Stimulated activated CD4-positive, alpha-beta T cell treated with anti-CD3 and anti-CD28 coated beads, TNF-alpha, amount 100 ng/mL, for 1 hour (primary cell): ENCODE data around the gene GARS1.
"Not testable (repeated sequence)": the region's sequence is repeated elsewhere in the genome, so short reads cannot be mapped to it uniquely, and the experiment has no call there.

Experiments used
- DNase-seq, 3 donors: peaks; one replicate each; pipeline ENCODE4 v3.0.0-alpha.2; 2020; ENCODE audit warnings: low read depth in 3 of 3, low spot score in 1 of 3

The GARS1 gene, protein sequence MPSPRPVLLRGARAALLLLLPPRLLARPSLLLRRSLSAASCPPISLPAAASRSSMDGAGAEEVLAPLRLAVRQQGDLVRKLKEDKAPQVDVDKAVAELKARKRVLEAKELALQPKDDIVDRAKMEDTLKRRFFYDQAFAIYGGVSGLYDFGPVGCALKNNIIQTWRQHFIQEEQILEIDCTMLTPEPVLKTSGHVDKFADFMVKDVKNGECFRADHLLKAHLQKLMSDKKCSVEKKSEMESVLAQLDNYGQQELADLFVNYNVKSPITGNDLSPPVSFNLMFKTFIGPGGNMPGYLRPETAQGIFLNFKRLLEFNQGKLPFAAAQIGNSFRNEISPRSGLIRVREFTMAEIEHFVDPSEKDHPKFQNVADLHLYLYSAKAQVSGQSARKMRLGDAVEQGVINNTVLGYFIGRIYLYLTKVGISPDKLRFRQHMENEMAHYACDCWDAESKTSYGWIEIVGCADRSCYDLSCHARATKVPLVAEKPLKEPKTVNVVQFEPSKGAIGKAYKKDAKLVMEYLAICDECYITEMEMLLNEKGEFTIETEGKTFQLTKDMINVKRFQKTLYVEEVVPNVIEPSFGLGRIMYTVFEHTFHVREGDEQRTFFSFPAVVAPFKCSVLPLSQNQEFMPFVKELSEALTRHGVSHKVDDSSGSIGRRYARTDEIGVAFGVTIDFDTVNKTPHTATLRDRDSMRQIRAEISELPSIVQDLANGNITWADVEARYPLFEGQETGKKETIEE

DNA sequence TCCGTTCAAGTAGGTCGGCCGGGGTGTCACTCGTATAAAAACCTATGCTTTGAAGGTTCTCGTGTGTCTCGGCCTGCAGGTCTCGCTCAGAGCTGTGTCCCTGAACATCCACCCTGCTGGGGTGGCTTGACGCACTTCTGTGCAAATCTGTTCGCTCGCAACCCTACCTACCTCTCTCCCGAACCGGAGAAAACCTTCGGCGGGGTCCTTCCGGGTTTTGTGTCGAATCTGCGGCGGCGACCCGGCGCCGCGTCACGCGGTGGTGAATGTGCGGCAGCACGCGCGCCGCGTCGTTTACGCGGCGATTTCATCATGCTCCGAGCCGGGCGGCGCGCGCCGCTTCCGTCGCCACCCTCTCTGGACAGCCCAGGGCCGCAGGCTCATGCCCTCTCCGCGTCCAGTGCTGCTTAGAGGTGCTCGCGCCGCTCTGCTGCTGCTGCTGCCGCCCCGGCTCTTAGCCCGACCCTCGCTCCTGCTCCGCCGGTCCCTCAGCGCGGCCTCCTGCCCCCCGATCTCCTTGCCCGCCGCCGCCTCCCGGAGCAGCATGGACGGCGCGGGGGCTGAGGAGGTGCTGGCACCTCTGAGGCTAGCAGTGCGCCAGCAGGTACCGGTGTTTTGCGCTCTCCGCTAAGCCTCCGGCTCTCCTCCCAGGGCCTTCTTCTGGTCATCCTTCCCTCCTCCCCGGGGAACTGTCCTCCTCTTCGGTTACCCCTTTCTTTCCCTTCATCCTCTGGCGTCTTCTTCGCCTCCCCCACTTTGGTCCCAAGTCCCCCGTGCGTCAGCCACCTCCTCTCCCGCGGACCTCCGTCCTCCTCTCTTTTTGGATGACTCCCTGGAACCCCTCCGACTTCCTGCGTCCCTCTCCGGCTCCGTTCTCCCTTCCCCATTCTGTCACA, at the start of gene GARS1:
Gene GARS1 (plus strand): TSS at position 339 of the 896 bp plus-strand sequence. CDS start 44 bp downstream, at position 383.
- DNase-seq, result peak; percentile 73 to 84 (median 77)

DNA sequence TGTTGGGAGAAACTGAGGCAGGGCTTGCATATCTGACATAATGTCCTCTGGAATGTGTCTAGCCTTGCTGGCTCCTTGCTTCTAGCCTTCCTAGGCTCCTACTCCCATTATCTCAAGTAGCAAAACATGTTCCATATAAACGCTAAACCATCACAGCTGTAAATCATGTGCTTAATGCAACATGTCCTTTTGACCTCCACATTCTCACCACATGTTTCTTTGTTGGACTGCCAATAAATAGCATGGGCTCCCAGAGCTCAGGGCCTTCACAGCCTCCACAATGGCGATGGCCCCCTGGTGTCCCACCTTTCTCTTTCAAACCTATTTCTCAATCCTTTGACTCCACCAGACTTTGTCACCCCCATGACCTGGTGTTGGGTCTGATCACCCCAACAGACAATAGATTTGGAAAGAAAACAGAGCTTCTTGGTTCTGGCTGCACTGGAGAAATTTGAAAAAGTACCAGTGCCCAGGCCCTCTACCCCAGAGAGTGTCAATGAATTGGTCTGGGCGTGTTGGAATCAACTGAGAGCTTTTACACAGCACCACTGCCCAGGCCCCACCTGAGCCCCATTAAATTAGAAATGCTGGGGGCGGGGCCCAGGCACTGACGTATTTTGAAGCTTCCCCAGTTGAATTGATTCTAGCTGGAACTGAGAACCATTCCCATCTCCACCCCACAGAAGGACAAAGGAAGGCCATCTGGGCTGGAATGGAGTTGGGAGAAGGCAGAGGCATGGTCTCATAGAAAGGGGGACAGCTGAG, 48.7 kb upstream of the GARS1 start:
- no peak for DNase-seq

DNA sequence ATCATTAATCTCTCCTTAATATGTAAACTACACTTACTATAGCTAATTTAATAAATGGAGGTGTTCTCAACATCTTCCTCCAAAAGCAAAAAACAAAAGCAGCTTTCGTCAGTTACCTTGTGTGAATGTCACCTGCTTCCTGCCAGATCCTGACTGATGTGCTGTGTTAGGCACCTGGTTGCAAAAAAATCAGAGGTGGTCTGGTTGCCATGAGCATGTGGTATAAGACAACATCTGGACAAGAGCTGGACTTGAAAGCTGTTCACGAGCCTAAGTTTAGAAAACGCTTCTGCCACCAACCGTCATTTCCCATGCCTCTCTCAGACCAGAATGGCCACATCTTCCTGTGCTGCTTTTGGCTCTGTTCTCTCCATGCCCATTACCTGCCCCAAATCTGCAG, 48.1 kb upstream of the GARS1 start:
- DNase-seq, result no peak

DNA sequence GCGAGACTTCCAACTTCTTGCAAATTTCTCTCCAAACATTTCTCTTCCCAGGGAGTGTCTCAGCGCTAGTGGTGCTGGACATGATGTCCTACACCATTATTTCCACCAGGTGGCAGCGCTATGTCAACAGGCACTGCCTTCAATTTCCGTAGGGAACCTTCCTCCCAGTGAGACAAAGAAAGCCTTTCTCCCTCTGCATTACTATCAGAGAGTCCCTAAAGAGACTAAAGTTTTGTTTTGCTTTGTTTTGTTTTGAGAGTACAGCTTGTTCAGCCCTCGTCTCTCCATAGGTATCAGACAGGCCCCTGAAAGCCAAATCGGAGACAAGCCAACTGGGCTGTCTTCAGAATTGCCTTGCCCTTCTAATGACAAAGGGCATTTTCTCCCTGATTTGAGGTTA, 45.8 kb upstream of the GARS1 start:
- peak in 1 of 3 donors; percentile 5 for DNase-seq

DNA sequence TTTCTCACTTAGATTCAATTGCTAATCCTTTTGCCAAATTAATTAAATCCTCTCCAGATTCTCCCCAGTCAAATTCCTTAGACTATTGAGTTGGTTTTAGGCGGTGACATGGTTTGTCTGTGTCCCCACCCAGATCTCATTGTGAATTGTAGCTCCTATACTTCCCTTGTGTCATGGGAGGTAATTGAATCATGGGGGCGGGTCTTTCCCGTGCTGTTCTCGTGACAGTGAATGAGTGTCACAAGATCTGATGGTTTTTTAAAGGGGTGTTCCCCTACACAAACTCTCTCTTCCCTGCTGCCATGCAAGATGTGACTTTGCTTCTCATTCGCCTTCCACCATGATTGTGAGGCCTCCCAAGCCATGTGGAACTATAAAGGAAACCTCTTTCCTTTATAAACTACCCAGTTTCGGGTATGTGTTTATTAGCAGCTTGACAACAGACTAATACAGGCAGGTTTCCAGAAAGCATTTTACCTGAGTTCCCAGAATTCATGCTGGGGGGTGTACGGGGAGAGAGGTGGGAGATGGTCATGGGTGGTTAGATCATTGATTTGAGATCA, 44.7 kb upstream of the GARS1 start:
- no peak for DNase-seq

DNA sequence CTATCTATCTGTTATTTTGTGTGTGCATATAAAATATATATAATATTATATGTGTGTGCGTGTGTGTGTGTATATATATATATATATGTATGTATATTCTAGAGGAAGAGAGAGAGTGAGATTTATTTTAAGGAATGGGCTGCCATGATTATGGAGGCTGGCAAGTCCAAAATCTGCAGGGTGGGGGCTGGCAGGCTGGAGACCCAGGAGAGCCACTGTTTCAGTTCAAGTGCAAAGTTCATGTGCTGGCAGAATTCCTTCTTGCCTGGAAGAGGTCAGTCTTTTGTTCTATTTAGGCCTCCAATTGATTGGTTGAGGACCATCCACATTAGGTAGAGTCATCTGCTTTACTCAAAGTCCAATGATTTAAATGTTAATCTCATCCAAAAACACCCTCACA, 42.3 kb upstream of the GARS1 start:
- DNase-seq, result no peak

DNA sequence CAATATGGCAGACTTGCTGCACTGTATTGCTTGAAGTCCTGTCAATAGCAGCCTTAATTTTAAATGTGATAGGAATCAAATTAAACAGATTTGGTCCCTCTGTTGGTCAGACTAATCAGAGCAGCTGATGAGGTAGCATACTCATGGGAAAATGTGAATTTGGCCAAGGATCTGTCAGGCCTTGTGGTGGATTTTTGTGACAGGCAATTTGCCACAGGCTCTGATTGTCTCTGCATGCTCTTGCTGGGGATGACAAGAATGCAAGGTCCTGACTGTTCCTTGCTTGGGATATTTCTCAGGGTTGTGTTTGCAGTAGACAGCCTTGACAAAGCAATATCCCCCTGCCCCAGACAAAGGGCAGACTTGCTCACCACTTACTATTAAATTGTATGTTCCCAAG, 41.5 kb upstream of the GARS1 start:
- no peak for DNase-seq

DNA sequence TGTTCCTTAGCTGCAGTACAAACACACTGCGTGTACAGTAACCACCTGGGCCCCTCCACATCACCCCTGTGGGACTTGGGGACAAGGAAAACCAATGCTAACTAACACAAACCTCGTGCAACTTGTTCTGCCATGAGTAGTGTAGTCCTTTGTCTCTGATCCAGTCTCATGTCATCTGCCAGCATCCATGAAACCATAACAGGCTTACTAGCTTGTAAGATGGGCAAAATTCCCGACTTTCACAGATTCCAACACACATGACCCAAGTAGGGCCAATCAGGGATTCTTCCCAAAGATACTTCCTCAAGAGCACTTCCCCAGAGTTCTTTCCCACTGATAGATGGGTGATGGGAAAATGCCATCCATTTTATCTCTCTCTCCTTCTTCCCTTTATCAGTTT, 41.1 kb upstream of the GARS1 start:
- no peak for DNase-seq

DNA sequence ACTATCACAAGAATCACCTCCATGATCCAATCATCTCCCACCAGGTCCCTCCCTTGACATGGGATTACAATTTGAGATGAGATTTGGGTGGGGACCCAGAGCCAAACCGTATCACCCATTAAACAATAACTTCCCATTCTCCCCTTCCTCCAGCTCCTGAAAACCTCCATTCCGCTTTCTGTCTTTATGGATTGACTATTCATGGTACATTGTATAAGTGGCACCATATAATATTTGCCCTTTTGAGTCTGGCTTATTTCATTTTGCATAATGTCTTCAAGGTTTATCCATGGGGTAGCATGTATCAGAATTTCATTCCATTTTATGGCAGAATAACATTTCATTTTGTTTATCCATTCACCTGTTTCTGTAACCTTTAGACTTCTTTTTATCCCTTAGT, 39.2 kb upstream of the GARS1 start:
- DNase-seq, result no peak

DNA sequence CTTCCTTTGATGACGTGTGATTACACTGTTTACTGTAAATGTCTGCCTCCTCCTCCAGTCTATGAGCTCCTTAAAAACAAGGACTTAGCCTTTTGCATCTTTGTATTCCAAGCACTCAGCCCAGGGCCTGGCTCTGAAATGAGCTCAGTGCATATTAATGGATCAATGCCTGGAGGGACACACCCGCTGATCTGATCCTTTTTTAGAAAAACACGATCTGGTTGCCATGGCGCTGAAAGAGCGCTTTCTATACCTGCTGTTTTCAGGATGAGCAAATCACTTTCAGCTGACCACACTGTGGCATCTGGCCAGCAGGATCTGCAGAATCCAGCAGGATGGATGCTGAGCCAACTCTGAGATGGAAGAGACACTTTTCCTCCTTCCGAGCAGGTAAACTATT, 37.8 kb upstream of the GARS1 start:
- DNase-seq, result no peak

DNA sequence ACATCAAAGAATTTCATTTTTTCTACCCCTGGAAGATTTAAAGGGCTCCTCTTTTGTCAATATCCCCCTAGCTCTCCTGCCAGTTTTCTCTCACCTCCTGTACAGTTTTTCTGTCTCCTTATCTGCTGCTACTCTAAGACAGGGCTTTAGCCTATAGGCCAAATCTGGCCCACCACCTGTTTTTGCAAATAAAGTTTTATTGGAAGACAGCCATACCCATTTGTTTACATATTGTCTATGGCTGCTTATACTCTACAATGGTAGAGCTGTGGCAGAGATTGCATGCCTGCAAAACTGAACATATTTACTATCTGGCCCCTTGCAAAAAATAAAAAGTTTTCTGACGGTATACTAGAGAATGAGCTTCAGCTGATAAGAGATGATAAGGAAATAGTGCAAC, 37.4 kb upstream of the GARS1 start:
- DNase-seq, result no peak

DNA sequence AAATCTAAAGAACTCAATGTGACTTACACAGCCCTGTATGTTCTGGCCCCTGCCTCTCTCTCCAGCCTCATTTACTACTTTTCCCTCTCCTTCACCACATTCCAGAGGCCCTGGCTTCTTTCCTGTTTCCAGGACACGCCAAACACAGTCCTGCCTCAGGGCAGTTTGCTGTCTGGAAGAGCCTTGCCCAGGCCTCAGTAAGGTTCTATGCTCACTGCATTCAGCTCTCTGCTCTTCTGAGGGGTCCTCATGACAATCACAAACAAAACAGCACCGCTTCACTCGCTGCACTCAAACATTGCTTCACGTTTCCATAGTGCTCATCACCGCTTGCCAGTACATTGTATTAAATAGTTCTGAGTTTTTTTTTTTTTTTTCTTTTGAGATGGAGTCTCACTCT, 35.1 kb upstream of the GARS1 start:
- no peak for DNase-seq

DNA sequence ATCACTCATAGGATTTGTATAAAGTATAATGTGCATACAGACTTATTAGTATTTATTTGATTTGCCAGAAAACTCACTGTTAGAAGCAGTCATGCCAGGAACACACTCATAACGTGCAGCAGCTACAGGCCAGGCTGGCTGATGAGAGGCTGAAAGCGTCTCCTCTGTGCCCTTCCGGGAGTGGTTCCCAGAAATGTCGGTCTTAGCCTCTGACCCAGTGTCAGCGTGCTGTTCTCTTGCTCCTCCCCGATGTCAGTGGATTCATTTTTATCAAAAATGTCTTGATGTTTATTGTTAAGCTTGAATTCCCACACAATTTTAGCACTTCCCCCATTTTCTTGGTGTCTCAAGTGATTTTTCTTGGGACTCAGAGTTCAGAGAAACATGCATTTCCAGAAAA, 33.3 kb upstream of the GARS1 start:
- DNase-seq, result no peak

DNA sequence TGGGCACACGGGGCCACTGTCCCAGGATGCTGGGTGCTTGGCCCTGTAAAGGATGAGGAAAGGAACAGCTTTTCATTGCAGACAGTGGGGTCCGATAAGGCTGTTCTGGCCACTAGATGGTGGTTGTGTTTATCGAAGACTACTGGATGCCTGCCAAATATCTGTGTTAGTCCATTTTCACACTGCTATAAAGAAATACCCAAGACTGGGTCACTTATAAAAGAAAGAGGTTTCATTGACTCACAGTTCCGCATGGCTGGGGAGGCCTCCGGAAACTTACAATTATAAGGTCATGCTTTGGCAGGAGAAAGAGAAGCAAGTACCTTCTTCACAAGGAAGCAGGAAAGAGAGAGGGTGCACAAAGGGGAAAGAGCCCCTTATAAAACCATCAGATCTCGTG, 32.2 kb upstream of the GARS1 start:
- no peak for DNase-seq

DNA sequence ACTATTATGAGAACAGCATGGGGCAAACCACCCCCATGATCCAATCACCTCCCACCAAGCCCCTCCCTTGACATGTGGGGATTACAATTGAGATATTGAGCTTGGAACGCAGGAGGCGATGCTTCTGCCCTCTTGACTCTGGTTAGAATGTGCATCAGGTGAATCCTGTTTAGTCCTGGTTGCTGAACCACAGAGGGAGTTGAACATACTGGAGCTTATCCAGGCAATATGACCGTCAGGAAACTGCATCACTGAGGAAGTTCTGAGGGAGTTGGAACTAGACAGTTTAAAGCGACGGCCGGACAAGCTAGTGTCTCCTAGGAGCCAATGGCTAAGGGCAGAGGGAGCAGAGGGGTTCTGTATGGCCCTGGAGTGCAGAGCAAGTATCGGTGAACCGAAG, 31.8 kb upstream of the GARS1 start:
- no peak for DNase-seq

DNA sequence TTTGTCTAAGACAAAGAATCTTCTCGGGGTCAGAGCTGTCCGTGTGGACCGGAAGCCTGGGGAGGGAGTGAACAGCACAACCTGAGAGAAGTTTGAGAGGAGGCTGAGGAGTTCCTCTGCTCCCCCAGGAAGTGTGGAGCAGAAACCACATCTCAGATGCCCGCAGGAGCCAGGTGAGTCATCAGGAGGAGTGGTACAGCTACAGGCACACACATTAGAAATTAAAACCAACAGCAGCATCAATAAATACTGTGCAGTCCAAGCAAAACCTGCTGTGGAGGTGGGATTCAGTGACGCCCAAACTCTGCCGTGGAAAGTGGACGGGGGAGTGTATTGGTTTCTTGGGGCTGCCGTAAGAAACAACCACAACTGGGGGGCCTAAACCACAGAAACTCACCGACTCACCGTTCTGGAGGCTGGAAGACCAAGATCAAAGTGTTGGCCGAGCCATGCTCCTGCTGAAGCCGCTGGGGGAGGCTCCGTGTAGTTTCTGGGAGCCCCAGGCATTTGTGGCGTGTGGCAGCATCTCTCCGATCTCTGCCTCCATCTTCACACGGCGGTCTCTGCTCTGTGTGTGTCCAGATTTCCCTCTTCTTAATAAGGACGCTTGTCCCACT, 31.2 kb upstream of the GARS1 start:
- DNase-seq, result no peak

DNA sequence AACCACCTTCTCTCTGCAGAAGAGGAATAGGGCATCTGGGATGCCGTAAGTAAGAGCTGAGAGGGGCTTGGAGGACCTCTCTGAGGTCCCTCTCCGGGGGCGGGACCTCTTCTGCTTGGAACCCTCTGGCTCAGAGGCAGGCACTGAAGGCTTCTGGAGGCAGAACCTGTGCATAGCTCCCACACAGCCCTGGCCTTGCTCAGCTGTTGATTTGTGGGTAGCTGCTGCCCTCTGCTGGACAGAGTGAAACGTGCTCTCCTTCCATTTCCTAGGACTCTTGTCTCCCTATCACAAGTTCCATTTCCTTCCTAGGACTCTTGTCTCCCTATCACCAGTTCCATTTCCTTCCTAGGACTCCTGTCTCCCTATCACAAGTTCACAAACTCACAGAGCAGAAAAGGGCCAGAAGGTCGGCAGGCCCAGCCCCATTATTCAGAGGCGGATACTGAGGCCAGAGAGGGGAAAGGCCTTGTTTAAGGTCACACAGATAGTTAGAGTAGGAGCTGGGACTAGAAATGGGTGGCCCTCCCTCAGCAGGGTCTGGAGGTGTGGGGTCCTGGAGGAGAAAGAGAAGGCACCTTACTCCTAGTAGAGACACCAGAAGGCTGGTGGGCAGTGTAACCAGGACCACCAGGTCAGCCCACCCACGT, 30.3 kb upstream of the GARS1 start:
- peak; percentile 17 to 62 (median 61) for DNase-seq

DNA sequence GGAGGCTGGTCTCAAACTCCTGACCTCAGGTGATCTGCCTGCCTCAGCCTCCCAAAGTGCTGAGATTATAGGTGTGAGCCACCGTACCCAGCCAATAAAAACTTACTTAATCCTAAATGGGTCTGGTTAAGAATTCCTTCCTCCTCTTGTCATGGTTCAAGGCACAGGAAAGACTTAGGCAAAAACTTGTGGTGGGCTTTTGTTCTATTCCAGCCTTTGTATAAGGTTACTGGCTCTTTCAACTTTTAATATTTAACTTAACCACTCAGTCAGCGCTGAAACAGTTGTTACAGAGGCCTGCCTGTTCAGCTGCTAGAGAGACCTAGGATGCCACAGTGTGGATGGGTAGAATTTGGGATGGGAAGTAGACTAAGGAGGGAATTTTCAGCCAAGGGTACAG, 28.1 kb upstream of the GARS1 start:
- DNase-seq, result no peak

DNA sequence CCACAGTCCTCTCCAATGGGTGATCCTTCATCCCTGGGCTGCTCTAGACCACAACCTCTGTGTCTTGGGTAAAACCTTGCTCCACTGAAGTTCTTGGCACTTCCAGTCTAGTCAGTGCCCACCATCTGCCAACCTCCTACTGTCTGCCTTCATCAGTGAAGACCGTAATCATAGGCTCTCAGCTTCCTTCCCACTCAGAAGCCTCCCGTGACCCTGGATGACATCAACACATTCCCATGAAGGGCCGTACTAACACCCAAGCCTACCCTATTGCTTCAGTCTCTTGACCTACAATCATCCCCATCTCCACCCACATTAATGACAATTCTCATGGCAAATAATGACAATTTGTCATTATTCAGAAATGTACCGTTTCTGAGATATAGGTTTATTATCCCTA, 27.6 kb upstream of the GARS1 start:
- no peak for DNase-seq

DNA sequence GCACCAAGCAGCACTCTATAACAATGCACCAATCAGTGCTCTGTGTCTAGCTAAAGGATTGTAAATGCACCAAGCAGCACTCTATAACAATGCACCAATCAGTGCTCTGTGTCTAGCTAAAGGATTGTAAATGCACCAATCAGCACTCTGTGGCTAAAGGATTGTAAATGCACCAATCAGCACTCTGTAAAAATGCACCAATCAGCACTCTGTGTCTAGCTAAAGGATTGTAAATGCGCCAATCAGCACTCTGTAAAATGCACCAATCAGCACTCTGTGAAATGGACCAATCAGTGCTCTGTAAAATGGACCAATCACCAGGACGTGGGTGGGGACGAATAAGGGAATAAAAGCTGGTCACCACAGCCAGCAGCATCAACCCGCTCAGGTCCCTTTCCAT, 24.4 kb upstream of the GARS1 start:
- DNase-seq, result not testable (repeated sequence)
